NT2/D1 (cell line): ENCODE results near the gene S1PR1.

Source experiments
- SUZ12 ChIP-seq: IDR thresholded peaks from 2 replicates; pipeline ENCODE4 v1.6.1; 2011; ENCODE audit not compliant: insufficient read length, insufficient read depth; ENCODE audit errors: extremely low read depth
- YY1 ChIP-seq: IDR thresholded peaks from 2 replicates; pipeline ENCODE4 v1.6.1; 2011; ENCODE audit not compliant: insufficient read length, insufficient read depth

DNA sequence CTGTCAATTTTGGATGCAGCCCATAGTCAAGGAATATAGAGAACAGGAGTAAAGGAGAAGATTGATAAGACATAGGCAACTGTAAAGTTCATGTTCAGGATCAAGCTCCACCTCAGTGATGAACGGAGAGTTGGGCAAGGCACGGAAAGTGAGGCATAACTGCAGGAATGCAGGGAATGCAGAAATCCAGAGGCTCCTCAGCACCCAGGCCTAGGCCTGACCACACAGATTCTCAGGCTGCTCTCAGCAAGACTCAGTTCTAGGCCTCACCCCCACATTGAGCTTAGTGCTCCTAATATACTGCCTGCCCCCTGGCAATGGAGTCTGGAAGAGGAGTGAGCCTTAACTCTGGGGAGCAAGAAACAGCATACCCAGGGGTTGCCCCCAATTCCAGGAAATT lies 36.3 kb upstream of the S1PR1 start:
- TF ChIP-seq YY1 (no peak), SUZ12 (no peak)
